Embryonic facial prominence (tissue), 1 donor: Measurements from ENCODE around the gene SAA1.

Experiments used
- DNase-seq: peaks from one replicate; pipeline ENCODE4 v3.0.0-alpha.2; 2016; ENCODE audit errors: extremely low spot score

The SAA1 gene

DNA sequence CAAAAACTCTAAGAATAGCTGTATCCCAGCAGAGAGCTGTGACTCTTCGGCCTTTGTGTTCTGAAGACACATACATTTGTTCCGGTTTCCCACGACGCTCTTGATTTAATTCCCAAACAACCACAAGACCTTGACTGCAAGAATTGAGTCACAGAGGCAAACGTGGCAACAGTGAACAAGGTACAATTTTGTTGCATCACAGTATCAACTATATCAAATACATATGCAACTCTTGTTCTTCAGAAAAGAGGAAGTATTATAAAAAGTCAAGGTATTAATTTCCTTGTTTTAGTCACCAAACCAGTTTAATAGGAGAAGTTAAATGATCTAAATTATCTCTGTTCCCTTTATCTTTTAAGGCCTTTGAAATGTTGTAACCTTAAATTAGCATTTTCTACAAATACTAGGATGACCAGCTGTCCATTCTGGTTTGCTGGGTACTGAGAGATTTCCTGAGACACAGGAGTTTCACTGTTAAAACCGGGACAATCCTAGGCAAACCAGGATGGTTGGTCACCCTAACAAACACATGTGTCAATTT lies 44.8 kb downstream of the SAA1 start:
- DNase-seq = no peak

DNA sequence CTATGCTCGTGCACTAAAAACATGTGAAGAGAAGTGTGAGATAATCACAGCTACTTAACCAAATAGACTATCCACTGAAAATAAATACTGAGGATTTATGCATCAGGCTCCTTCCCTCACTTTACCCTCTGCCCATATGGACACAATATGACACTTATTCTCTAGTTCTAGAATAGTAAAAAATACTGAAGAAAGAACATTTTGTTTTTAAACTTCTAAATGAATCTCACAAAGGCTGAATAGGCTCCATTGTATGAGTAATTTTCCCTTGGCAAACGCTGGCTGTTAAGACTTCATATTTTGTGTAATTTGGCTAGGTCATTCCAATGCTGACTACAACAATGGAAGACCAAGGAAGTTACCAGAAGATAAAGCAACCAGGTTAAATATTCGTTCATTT lies 45.9 kb downstream of the SAA1 start:
- DNase-seq = no peak

DNA sequence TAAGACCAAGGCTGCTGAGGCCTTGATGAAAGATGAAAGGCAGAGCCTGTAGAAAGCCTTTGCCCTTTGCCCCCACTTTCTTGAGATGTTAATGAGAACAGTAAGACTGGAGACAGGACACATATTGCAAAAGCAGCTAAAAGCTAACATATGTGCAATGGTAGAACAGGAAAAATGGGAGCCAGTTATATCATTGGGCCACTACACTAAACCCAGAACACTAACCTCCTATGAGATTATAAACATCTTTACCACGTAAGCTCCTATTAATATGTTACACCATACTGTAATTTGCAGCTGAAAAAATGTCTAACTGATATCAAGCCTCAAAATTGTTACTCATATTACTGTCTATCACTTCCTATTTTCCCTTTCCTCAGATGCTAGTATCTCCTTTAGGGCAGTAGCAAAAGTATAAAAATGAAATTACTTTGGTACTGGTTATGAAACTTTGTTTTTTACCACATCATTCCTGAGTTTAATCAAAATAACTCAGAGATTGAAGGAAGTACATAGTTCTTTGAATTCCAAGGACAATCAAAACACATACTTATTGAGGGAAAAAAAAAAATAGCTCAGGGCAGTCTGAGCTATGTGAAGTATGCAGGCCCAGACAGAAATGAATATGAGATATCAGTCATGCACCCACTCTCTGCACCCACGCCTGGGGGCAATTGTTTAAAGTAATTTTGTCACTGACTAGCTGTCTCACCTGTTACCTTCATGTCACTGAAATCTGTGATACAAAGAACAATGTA lies 46.8 kb downstream of the SAA1 start:
- no peak for DNase-seq

DNA sequence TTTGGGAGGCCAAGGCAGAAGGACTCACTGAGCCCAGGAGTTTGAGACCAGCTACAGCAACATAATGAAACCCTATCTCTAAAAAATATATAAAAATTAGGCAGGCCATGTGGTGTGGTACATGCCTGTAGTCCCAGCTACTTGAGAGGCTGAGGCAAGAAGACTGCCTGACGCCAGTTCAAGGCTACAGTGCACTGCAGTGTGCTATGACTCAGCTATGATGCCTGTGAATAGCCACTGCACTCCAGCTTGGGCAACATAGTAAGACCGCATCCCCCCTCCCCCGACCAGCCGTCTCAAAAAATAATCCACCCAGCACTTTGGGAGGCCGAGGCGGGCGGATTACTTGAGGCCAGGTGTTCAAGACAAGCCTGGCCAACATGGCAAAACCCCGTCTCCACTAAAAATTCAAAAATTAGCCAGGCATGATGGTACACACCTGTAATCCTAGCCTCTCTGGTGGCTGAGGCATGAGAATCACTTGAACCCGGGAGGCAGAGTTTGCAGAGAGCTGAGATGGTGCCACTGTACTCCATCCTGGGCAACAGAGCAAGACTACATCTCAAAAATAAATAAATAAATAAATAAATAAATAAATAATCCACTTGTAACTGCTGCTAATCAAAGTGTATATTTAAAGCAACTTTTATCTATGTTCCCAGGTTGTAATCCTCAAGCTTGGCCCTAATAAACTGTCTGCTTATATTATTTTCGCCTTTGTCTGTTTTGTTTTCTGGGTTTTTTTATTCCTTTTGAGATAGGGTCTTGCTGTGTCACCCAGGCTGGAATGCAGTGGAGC lies 48.1 kb downstream of the SAA1 start:
- no peak for DNase-seq

DNA sequence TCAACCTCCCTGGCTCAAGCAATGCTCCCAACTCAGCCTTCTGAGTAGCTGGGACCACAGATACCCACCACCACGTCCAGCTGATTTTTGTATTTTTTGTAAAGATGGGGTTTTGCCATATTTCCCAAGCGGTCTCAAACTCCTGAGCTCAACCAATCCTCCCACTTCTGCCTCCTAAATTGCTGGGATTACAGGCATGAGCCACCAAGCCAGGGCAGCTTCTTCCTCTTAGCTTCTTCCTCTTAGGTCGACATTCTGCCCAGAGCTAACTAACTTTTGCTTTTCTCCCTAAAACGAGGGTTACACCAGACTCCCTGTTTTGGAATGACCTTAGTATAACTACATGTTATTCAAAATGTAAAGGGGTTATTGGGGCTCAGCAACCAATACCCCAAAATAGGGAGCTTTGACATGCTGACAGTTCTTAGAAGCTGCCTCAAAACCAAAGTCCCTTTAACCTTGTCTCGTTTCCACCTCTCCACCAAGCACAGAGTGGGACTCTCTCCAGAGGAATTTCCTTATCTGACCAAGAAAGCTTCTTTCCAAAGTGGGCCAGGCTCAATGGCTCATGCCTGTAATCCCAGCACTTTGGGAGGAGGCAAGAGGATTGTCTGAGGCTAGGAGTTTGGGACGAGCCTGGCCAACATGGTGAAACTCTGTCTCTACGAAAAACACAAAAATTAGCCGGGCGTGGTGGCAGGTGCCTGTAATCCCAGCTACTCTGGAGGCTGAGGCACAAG lies 48.9 kb downstream of the SAA1 start:
- DNase-seq = no peak

DNA sequence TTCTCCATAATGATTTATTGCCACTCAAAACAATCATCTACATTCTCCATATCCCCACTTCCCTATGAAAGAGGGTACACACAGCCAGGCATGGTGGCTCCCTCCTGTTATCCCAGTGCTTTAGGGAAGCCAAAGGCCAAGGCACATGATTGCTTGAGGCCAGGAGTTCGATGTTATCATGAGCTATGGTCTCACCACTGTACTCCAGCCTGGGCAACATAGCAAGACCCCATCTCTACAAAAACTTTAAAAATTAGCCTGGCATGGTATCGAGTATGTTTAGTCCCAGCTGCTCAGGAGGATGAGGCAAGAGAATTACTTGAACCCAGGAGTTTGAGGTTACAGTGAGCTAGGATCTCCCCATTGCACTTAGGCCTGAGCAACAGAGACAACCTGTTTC lies 49.8 kb downstream of the SAA1 start:
- no peak for DNase-seq

DNA sequence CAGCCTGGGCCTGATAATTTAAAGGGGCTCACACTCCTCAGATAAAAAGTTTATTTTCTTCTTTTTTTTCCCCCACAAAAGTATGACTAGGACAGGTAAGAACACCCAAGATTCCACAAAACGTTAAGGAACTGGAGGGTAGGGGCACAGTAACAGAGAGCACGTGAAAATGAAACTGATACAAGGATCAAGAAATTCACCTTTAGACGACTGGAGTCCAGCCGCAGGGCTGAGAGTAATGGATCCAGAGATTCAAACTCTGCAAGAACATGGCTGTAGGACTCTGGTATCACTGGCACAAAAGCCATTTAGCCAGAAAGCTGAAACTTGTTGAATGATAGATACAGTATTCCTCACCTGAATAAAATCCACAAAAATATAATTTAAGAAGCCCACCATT lies 51.5 kb downstream of the SAA1 start:
- no peak for DNase-seq
